HEK293T (cell line): Measurements from ENCODE around the gene PSMA4.

ENCODE experiments used
- CTCF ChIA-PET: fragments of 350-600 bp; formaldehyde crosslinking; extraction: SDS; loops from one replicate; lab custom pipeline; 2021; ENCODE audit warnings: antibody characterized with exemption, inconsistent platforms; lab: Yijun Ruan, JAX
- POLR2A ChIA-PET: fragments of 350-600 bp; formaldehyde crosslinking; extraction: SDS; loops from one replicate; lab custom pipeline; 2020; ENCODE audit warnings: antibody characterized with exemption, inconsistent platforms; lab: Yijun Ruan, JAX
- DNase-seq: peaks from one replicate; pipeline ENCODE4 v3.0.0; 2012; ENCODE audit warnings: mixed read lengths; ENCODE audit errors: extremely low spot score
- ARNT ChIP-seq: fragments of 450-650 bp; IDR thresholded peaks from 2 replicates; pipeline ENCODE4 v1.6.1; 2017; ENCODE audit warnings: mild to moderate bottlenecking
- BHLHE40 ChIP-seq: fragments of 450-650 bp; IDR thresholded peaks from 2 replicates; pipeline ENCODE4 v1.6.1; 2016; ENCODE audit warnings: mild to moderate bottlenecking, moderate library complexity, borderline replicate concordance
- CTBP1 ChIP-seq: fragments of 450-650 bp; IDR thresholded peaks from 2 replicates; pipeline ENCODE4 v1.6.1; 2016; ENCODE audit warnings: borderline replicate concordance
- ELF4 ChIP-seq: fragments of 450-650 bp; IDR thresholded peaks from 2 replicates; pipeline ENCODE4 v1.6.1; 2017; ENCODE audit warnings: antibody characterized with exemption
- FOXA1 ChIP-seq: fragments of 450-650 bp; IDR thresholded peaks from 2 replicates; pipeline ENCODE4 v1.6.1; 2016; ENCODE audit warnings: mild to moderate bottlenecking
- FOXK2 ChIP-seq: fragments of 450-650 bp; IDR thresholded peaks from 2 replicates; pipeline ENCODE4 v1.6.1; 2016; ENCODE audit warnings: mild to moderate bottlenecking
- FOXM1 ChIP-seq: fragments of 450-650 bp; IDR thresholded peaks from 2 replicates; pipeline ENCODE4 v1.6.1; 2017; ENCODE audit warnings: mild to moderate bottlenecking, borderline replicate concordance
- HDGF ChIP-seq: fragments of 450-650 bp; IDR thresholded peaks from 2 replicates; pipeline ENCODE4 v1.6.1; 2017; ENCODE audit warnings: antibody characterized with exemption, borderline replicate concordance
- L3MBTL2 ChIP-seq: fragments of 450-650 bp; conservative IDR thresholded peaks from 2 replicates; pipeline ENCODE4 v1.6.1; 2016; ENCODE audit warnings: mild to moderate bottlenecking
- LEF1 ChIP-seq: fragments of 450-650 bp; IDR thresholded peaks from 2 replicates; pipeline ENCODE4 v1.6.1; 2017; ENCODE audit warnings: mild to moderate bottlenecking, borderline replicate concordance
- PKNOX1 ChIP-seq: fragments of 450-650 bp; IDR thresholded peaks from 2 replicates; pipeline ENCODE4 v1.6.1; 2016
- SP1 ChIP-seq: fragments of 450-650 bp; IDR thresholded peaks from 2 replicates; pipeline ENCODE4 v1.6.1; 2017
- SUZ12 ChIP-seq: fragments of 450-650 bp; IDR thresholded peaks from 2 replicates; pipeline ENCODE4 v1.6.1; 2016; ENCODE audit warnings: mild to moderate bottlenecking
- TARDBP ChIP-seq: fragments of 450-650 bp; IDR thresholded peaks from 2 replicates; pipeline ENCODE4 v1.6.1; 2016
- ZNF384 ChIP-seq: fragments of 450-650 bp; IDR thresholded peaks from 2 replicates; pipeline ENCODE4 v1.6.1; 2016

Gene PSMA4

DNA sequence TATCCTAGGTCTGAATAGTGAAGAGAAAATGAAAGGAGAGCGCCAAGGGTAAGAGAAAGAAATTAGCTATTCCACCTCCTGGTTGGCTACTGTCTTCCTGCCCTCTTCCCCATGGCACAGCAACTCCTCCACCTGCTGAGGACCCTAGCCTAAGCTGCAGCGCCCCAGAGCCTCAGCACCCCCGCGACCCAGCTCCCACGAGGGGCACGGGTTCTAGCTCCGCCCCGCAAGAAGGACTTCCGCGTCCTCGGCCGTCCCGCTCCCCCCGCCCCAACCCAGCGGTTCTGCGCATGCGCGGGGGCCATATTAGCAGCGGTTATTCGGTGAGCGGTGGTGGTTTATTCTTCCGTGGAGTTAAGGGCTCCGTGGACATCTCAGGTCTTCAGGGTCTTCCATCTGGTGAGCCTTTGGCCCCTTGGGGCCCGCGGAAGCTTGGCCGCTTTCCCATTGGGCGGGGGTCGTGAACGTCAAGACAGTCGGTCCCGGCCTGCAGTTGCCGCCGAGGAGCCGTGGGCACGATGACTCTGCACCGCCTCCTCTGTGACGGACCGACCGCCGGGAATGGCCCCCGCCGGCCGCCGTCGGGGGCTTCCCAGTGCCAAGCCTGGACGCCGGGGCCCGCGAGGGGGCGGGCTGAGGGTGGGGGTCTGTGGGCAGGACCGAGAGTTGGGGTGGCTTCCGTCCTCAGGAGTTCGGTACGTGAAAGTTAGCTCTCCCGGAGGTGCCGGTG lies at the start of gene PSMA4:
Gene PSMA4 (plus strand): TSS at position 304 of the 730 bp plus-strand sequence. CDS start 1,484 bp downstream, outside the sequence.
- ChIA-PET POLR2A (interaction anchor here (0.5 to 3.1 kb wide), 34 partner anchors 10 to 458 kb away, joined by 3 to 69 read pairs (median 4); partner anchors contain the start of genes CHRNA3, CHRNA5, HYKK and MORF4L1), CTCF (interaction anchor here (1.3 kb wide), 1 partner anchor 57 kb away, joined by 3 read pairs; no protein-coding TSS in a partner anchor)
- TF ChIP-seq L3MBTL2: peak; percentile 61
- TF ChIP-seq FOXA1: no peak
- TF ChIP-seq ELF4: peak; percentile 95
- peak; percentile 97 for DNase-seq

- CTCF ChIA-PET: interaction anchor here (0.6 kb wide), 1 partner anchor 15 kb away, joined by 5 read pairs; no protein-coding TSS in a partner anchor
- POLR2A ChIA-PET: no interaction called here
- no peak for TF ChIP-seq SP1
- no peak for TF ChIP-seq HDGF
- no peak for TF ChIP-seq FOXA1
- TF ChIP-seq ZNF384: no peak
- no peak for TF ChIP-seq SUZ12
- TF ChIP-seq LEF1: no peak
- no peak for TF ChIP-seq ARNT
- no peak for TF ChIP-seq PKNOX1
- no peak for TF ChIP-seq TARDBP
- no peak for DNase-seq
Measured at GRCh38 chr15:78492872-78493271, 47.4 kb upstream of the PSMA4 start.

DNA sequence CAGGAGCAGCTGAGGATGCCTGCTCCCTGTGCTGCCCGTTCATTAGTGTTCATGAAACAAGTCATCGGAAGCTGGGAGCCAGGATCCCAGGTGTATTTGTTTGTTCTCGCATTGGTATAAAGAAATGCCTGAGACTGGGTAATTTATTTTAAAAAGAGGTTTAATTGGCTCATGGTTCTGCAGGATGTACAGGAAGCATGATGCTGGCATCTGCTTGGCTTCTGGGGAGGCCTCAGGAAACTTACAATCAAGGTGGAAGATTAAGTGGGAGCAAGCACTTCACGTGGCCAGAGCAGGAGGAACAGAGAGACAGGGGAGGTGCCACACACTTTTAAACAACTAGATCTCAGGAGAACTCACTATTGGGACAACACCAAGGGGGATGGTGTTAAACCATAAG lies 38.4 kb upstream of the PSMA4 start:
- POLR2A ChIA-PET: no interaction called here
- DNase-seq: no peak
- TF ChIP-seq BHLHE40 (no peak), ZNF384 (no peak), FOXM1 (no peak), SUZ12 (no peak), CTBP1 (no peak), SP1 (no peak), FOXA1 (no peak), PKNOX1 (no peak), TARDBP (no peak)
- CTCF ChIA-PET: no interaction called here

DNA sequence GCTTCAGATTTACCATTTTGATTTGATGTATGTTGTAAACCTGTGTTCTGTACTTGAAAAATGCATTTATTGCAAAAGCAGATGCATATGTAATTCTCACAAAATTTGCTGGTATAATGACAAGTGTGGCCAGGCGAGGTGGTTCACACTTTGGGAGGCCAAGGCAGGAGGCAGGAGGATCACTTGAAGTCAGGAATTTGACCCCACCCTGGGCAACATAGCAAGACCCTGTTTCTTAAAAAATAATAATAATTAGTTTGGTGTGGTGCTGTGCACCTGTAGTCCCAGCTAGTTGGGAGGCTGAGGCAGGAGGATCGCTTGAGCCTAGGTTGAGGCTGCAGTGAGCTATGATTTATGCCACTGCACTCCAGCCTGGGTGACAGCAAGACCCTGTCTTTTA lies 37.6 kb upstream of the PSMA4 start:
- ChIA-PET CTCF (no interaction called here), POLR2A (no interaction called here)
- TF ChIP-seq PKNOX1 (no peak), FOXK2 (no peak), FOXA1 (no peak), ELF4 (no peak), CTBP1 (no peak)
- DNase-seq: no peak

DNA sequence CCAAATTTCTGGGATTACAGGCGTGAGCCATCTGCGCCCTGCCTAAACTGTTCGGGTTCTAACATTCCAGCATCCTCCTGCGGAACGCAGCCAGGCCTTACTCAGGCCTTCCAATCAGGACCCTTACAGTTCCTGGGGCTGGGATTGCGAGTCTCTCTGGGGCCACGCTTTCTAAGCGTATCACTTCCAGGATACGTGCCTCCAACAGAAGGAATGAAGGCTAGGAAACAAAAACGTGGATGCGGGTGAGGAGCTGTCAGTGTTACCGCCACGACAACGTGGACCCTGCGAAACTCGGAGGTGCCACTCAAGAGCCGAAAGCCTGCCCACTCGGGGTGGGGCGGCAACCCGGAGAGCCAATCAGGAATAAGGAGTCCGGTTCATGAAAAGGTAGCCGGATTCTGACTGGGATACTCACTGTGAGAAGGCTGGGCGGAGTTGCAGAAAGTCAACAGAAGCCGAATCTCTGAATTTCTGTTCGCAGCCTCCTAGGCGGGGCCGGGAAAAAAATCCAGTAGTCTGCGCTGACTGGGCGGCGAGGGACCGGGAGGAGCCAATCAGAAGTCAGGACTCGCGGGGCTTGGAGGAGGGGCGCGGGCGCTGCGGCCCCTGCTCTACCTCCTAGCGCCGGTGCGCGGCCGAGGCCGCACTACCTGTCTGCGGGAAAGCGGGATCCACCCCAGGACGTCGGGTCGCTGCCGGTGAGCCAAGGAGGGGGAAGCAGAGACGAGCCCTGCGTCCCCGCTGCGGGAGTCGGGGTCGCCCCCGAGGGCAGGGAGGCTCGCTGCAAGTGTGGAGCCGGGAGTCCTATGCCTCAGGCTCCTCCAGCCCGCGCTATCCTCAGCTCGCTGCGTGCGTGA lies 33.0 kb upstream of the PSMA4 start, which contains the start of gene HYKK:
Gene HYKK (plus strand): TSS at position 607 of the 860 bp plus-strand sequence. CDS start 5,512 bp downstream, outside the sequence.
- CTCF ChIA-PET: interaction anchor here (0.6 to 0.7 kb wide), 2 partner anchors 112 to 113 kb away, joined by 3 to 4 read pairs; no protein-coding TSS in a partner anchor
- POLR2A ChIA-PET: interaction anchor here (0.7 to 4.0 kb wide), 9 partner anchors 10 to 208 kb away, joined by 3 to 27 read pairs (median 5); partner anchors contain the start of genes CHRNA5, IREB2, PSMA4 and SKIC8
- DNase-seq: peak; percentile 97

More for the DNA sequence above, 33.0 kb upstream of the PSMA4 start, which contains the start of gene HYKK:
- TF ChIP-seq SP1: no peak
- TF ChIP-seq L3MBTL2: peak; percentile 71
- peak; percentile 99 for TF ChIP-seq PKNOX1
- TF ChIP-seq LEF1: no peak
- TF ChIP-seq ZNF384: no peak
- TF ChIP-seq SUZ12: no peak
